Middle frontal gyrus (tissue), 1 donor: Measurements from ENCODE around the gene VENTX.

Experiments used
- DNase-seq: peaks from one replicate; pipeline ENCODE4 v3.0.0-alpha.2; 2015; ENCODE audit warnings: low spot score; ENCODE audit errors: extremely low spot score

Gene VENTX

GRCh38 chr10:133237588-133238465 lies at the start of gene VENTX:
Gene VENTX, plus strand, starts transcription at chr10:133237855. Its CDS starts 60 bp downstream, at chr10:133237915.
- no peak for DNase-seq

- DNase-seq = no peak
These were observed 49.6 kb upstream of the VENTX start for GRCh38 chr10:133187906-133188681.

GRCh38 chr10:133189256-133189655 lies 48.4 kb upstream of the VENTX start:
- DNase-seq = no peak

- no peak for DNase-seq
These were observed 47.9 kb upstream of the VENTX start for GRCh38 chr10:133189726-133190125.

- no peak for DNase-seq
These were observed 47.4 kb upstream of the VENTX start for GRCh38 chr10:133190225-133190624.

- no peak for DNase-seq
These were observed 46.0 kb upstream of the VENTX start for GRCh38 chr10:133191651-133192050.

GRCh38 chr10:133194151-133194550 lies 43.5 kb upstream of the VENTX start:
- peak; percentile 16 for DNase-seq

GRCh38 chr10:133195096-133195495 lies 42.6 kb upstream of the VENTX start:
- no peak for DNase-seq

GRCh38 chr10:133195611-133196010 lies 42.0 kb upstream of the VENTX start:
- DNase-seq = no peak

- DNase-seq = peak; percentile 13
These were observed 41.3 kb upstream of the VENTX start for GRCh38 chr10:133196221-133196915.

GRCh38 chr10:133196936-133197758 lies 40.5 kb upstream of the VENTX start:
- DNase-seq = no peak

- DNase-seq = no peak
These were observed 39.9 kb upstream of the VENTX start for GRCh38 chr10:133197786-133198185.

GRCh38 chr10:133198206-133198605 lies 39.4 kb upstream of the VENTX start:
- no peak for DNase-seq

- no peak for DNase-seq
These were observed 38.8 kb upstream of the VENTX start for GRCh38 chr10:133198621-133199487.

GRCh38 chr10:133199488-133199885 lies 38.2 kb upstream of the VENTX start:
- no peak for DNase-seq

- no peak for DNase-seq
These were observed 37.6 kb upstream of the VENTX start for GRCh38 chr10:133199992-133200611.

- no peak for DNase-seq
These were observed 37.0 kb upstream of the VENTX start for GRCh38 chr10:133200621-133201031.

- DNase-seq = no peak
These were observed 36.3 kb upstream of the VENTX start for GRCh38 chr10:133201151-133201947.
